K562 (cell line): Measurements from ENCODE around the gene LEAP2. TPM values are rescaled to one million over a fixed set of nuclear protein-coding genes. Genes with fewer than 3 reads are reported as not detected.

Experiments used
- ATAC-seq: fragments of 200-7000 bp; cut with Tn5 transposase; 3 replicates; pipeline ENCODE4 v1.9.1; 2020; ENCODE audit warnings: moderate library complexity
- BruUV-seq: library from RNA; stranded (reverse); fragments of 400-500 nt; replicated peaks from 2 replicates; lab custom pipeline; 2021; lab: Mats Ljungman, UMichigan
- CTCF ChIA-PET: fragments of 300-600 bp; formaldehyde crosslinking; extraction: SDS; loops from one replicate; lab custom pipeline; 2021; ENCODE audit warnings: low intra/inter-chr PET ratio; lab: Yijun Ruan, JAX
- POLR2A ChIA-PET: fragments of 300-600, 350-650 bp; sonication (Branson Sonifier 250); formaldehyde crosslinking; extraction: SDS; loops from one replicate; lab custom pipeline; 2021; ENCODE audit warnings: antibody characterized with exemption, inconsistent platforms; lab: Yijun Ruan, JAX
- DNase-seq, 4 experiments: peaks; one replicate each; pipeline versions ENCODE4 v3.0.0 to v3.0.0-alpha.2; 2011 to 2018; ENCODE audit warnings: low spot score in 3 of 4, mixed read lengths in 3 of 4; ENCODE audit errors: extremely low read depth in 1 of 4
- FAIRE-seq: peaks from 2 replicates; lab custom pipeline; 2011; peaks lifted over from hg19 to GRCh38; lab: Jason Lieb, UNC
- H2AFZ ChIP-seq: 2 replicates; pipeline ENCODE4 v1.6.0; 2011; ENCODE audit warnings: low read depth, low read length, control low read depth, inconsistent platforms
- H3K27ac ChIP-seq: fragments of 200-600 bp; 3 replicates; pipeline ENCODE4 v1.8.0; 2011; ENCODE audit warnings: low read depth, mild to moderate bottlenecking, control low read depth, inconsistent platforms, low read length, moderate library complexity, mixed read lengths; ENCODE audit errors: extremely low read depth
- H3K27me3 ChIP-seq, 2 experiments: fragments of 300-600 bp in 1 of 2; 2 replicates in 1 of 2; 3 replicates in 1 of 2; pipeline versions ENCODE4 v1.6.0 to v1.8.0; 2011; ENCODE audit warnings: inconsistent platforms in 2 of 2, low read length in 2 of 2, mild to moderate bottlenecking in 1 of 2, mixed read lengths in 1 of 2, moderate library complexity in 1 of 2; ENCODE audit not compliant: control insufficient read depth in 2 of 2, insufficient read depth in 2 of 2
- H3K36me3 ChIP-seq: fragments of 300-600 bp; 3 replicates; pipeline ENCODE4 v1.8.0; 2011; ENCODE audit warnings: mild to moderate bottlenecking, low read length, inconsistent platforms; ENCODE audit not compliant: control insufficient read depth, insufficient read depth
- H3K4me1 ChIP-seq, 2 experiments: fragments of 200-600 bp in 1 of 2; replicated peaks in 1 of 2; 2 replicates in 1 of 2; 3 replicates in 1 of 2; pipeline versions ENCODE4 v1.5.1 to v1.8.0; 2011; ENCODE audit warnings: inconsistent platforms in 2 of 2, low read length in 2 of 2, mild to moderate bottlenecking in 1 of 2, mixed read lengths in 1 of 2, moderate library complexity in 1 of 2; ENCODE audit not compliant: control insufficient read depth in 2 of 2, insufficient read depth in 2 of 2
- H3K4me2 ChIP-seq: 2 replicates; pipeline ENCODE4 v1.6.1; 2011; ENCODE audit warnings: low read length, control low read depth, inconsistent platforms, mixed read lengths; ENCODE audit not compliant: insufficient read depth
- H3K4me3 ChIP-seq: fragments of 200-600 bp; sonication (generic), shearing (Covaris generic); 2 replicates; pipeline ENCODE4 v1.5.1; 2016; ENCODE audit warnings: control low read depth, inconsistent platforms
- H3K79me2 ChIP-seq: fragments of 200-600 bp; 3 replicates; pipeline ENCODE4 v1.8.0; 2011; ENCODE audit warnings: low read length, inconsistent platforms; ENCODE audit not compliant: control insufficient read depth, insufficient read depth
- H3K9ac ChIP-seq, 2 experiments: 2 replicates each; pipeline versions ENCODE4 v1.6.0 to v1.6.1; 2011; ENCODE audit warnings: low read depth in 2 of 2, low read length in 2 of 2, control low read depth in 1 of 2, inconsistent platforms in 1 of 2, mild to moderate bottlenecking in 1 of 2, mixed read lengths in 1 of 2; ENCODE audit not compliant: insufficient read depth in 1 of 2
- H3K9me1 ChIP-seq: one replicate; pipeline ENCODE4 v1.6.0; 2011; ENCODE audit warnings: inconsistent platforms, mild to moderate bottlenecking, low read length, moderate library complexity; ENCODE audit not compliant: control insufficient read depth, insufficient read depth
- H3K9me3 ChIP-seq: replicated peaks from 2 replicates; pipeline ENCODE4 v1.5.1; 2011; ENCODE audit warnings: low read depth, low read length, inconsistent platforms; ENCODE audit not compliant: control insufficient read depth, insufficient read depth
- H4K20me1 ChIP-seq: replicated peaks from 2 replicates; pipeline ENCODE4 v1.6.1; 2011; ENCODE audit warnings: low read length, inconsistent platforms, mixed read lengths; ENCODE audit not compliant: control insufficient read depth, insufficient read depth
- ARHGAP35 ChIP-seq: fragments of 450-650 bp; IDR thresholded peaks from 2 replicates; pipeline ENCODE4 v1.6.1; 2018; ENCODE audit not compliant: partially characterized antibody
- EP400 ChIP-seq: fragments of 450-650 bp; IDR thresholded peaks from 2 replicates; pipeline ENCODE4 v1.6.1; 2017; ENCODE audit warnings: antibody characterized with exemption, mild to moderate bottlenecking, moderate library complexity
- ESRRB ChIP-seq: fragments of 250-450 bp; sonication (Bioruptor Pico); IDR thresholded peaks from 2 replicates; pipeline ENCODE4 v1.5.0; 2020; ENCODE audit warnings: mild to moderate bottlenecking, moderate library complexity, borderline replicate concordance
- ETV1 ChIP-seq: fragments of 450-650 bp; conservative IDR thresholded peaks from 2 replicates; pipeline ENCODE4 v1.6.1; 2016; ENCODE audit warnings: missing genetic modification characterization, control low read depth, low read depth, missing compliant biosample characterization
- ETV5 ChIP-seq: sonication (generic); formaldehyde crosslinking; IDR thresholded peaks from 2 replicates; pipeline ENCODE4 v1.4.0; 2020; ENCODE audit warnings: low read depth, mild to moderate bottlenecking, missing genetic modification reagents
- GTF2E2 ChIP-seq: fragments of 200-800 bp; sonication (Bioruptor generic); IDR thresholded peaks from 2 replicates; pipeline ENCODE4 v1.6.1; 2016; ENCODE audit warnings: missing genetic modification characterization, missing compliant biosample characterization
- HNRNPK ChIP-seq: fragments of 200-400 bp; formaldehyde crosslinking; IDR thresholded peaks from one replicate; pipeline ENCODE4 v1.6.1; 2018; ENCODE audit warnings: mild to moderate bottlenecking, low read depth, low read length; ENCODE audit not compliant: poor library complexity, severe bottlenecking
- ILK ChIP-seq: fragments of 450-650 bp; IDR thresholded peaks from 2 replicates; pipeline ENCODE4 v1.6.1; 2016; ENCODE audit warnings: missing genetic modification characterization, low read depth, mild to moderate bottlenecking, missing compliant biosample characterization, moderate library complexity, borderline replicate concordance
- IRF9 ChIP-seq: fragments of 450-650 bp; IDR thresholded peaks from 2 replicates; pipeline ENCODE4 v1.6.1; 2016; ENCODE audit warnings: missing biosample characterization, missing genetic modification characterization
- MCM5 ChIP-seq: fragments of 450-650 bp; IDR thresholded peaks from 2 replicates; pipeline ENCODE4 v1.6.1; 2016; ENCODE audit warnings: low read depth
- NR2C1 ChIP-seq, 2 experiments: fragments of 450-650 bp; IDR thresholded peaks; 2 replicates each; pipeline ENCODE4 v1.6.1; 2017; ENCODE audit warnings: mild to moderate bottlenecking in 2 of 2, antibody characterized with exemption in 1 of 2, inconsistent platforms in 1 of 2, missing compliant biosample characterization in 1 of 2, missing genetic modification characterization in 1 of 2
- POLR2H ChIP-seq: IDR thresholded peaks from 2 replicates; pipeline ENCODE4 v1.6.1; 2016; ENCODE audit warnings: missing genetic modification characterization, low read depth, mild to moderate bottlenecking, control low read depth, missing compliant biosample characterization, moderate library complexity
- RBM25 ChIP-seq: fragments of 200-400 bp; formaldehyde crosslinking; IDR thresholded peaks from 2 replicates; pipeline ENCODE4 v1.6.1; 2018; ENCODE audit warnings: low read length, low read depth, moderate library complexity; ENCODE audit not compliant: severe bottlenecking
- RFX1 ChIP-seq: fragments of 450-650 bp; IDR thresholded peaks from 2 replicates; pipeline ENCODE4 v1.6.1; 2016; ENCODE audit warnings: mild to moderate bottlenecking, moderate library complexity
- SRSF1 ChIP-seq: fragments of 200-400 bp; formaldehyde crosslinking; IDR thresholded peaks from 2 replicates; pipeline ENCODE4 v1.6.1; 2017; ENCODE audit warnings: mild to moderate bottlenecking, low read depth, low read length, moderate library complexity
- SRSF7 ChIP-seq: fragments of 200-400 bp; formaldehyde crosslinking; optimal IDR thresholded peaks from 2 replicates; pipeline ENCODE3; 2017; ENCODE audit warnings: mild to moderate bottlenecking, low read depth, low read length
- U2AF1 ChIP-seq: fragments of 200-400 bp; formaldehyde crosslinking; optimal IDR thresholded peaks from 2 replicates; pipeline ENCODE3; 2017; ENCODE audit warnings: mild to moderate bottlenecking, low read depth, low read length, moderate library complexity
- USF1 ChIP-seq: sonication (generic); formaldehyde crosslinking; IDR thresholded peaks from 2 replicates; pipeline ENCODE4 v1.9.0; 2022; ENCODE audit warnings: mild to moderate bottlenecking, missing genetic modification reagents
- ZKSCAN8 ChIP-seq: fragments of 200-800 bp; sonication (Bioruptor generic); IDR thresholded peaks from 2 replicates; pipeline ENCODE4 v1.6.1; 2016; ENCODE audit warnings: missing genetic modification characterization, missing compliant biosample characterization
- ZNF133 ChIP-seq: fragments of 250-450 bp; sonication (Bioruptor Pico); IDR thresholded peaks from 2 replicates; pipeline ENCODE4 v1.4.0; 2020; ENCODE audit warnings: mild to moderate bottlenecking
- ZNF408 ChIP-seq: fragments of 250-450 bp; sonication (Bioruptor Pico); IDR thresholded peaks from 2 replicates; pipeline ENCODE4 v1.4.0; 2020; ENCODE audit warnings: low read depth, mild to moderate bottlenecking, moderate library complexity
- ZNF589 ChIP-seq: fragments of 200-800 bp; sonication (Bioruptor generic); IDR thresholded peaks from 2 replicates; pipeline ENCODE4 v1.6.1; 2016; ENCODE audit warnings: low read depth, missing genetic modification characterization, missing compliant biosample characterization
- ZSCAN32 ChIP-seq: fragments of 450-650 bp; formaldehyde crosslinking; IDR thresholded peaks from 2 replicates; pipeline ENCODE4 v1.4.0; 2020; ENCODE audit warnings: mild to moderate bottlenecking, moderate library complexity
- WGBS: fragments of 100-300 bp; shearing (Covaris generic); methylation state at CpG from one replicate; pipeline ENCODE4 v1.1.6; 2016; ENCODE audit warnings: low coverage, mixed read lengths; ENCODE audit not compliant: insufficient coverage; ENCODE audit errors: missing lambda C conversion rate; 5-methylcytosine and 5-hydroxymethylcytosine counted together
- in situ Hi-C: fragments of 300-500 bp; cut with MboI; formaldehyde crosslinking; loops from 4 replicates; pipeline ENCODE4 v1.15.0; 2018; ENCODE audit warnings: inconsistent platforms, mixed read lengths
- intact Hi-C: fragments of 100-400 bp; cut with micrococcal nuclease; formaldehyde crosslinking; loops from 2 replicates; pipeline ENCODE4 v1.14.2; 2022
- polyA plus RNA-seq, 8 experiments: library from polyadenylated mRNA; depleted of rRNA in 4 of 8; stranded (reverse) in 5 of 8; unstranded in 3 of 8; fragments of >200 nt; fragmentation: Nextera tagmentation in 2 of 8; fragmentation: Illumina TruSeq in 1 of 8; extraction: Ambion mirVana in 2 of 8; extraction: Trizol in 1 of 8; gene quantifications; 2 replicates each; pipeline versions ENCODE4 v1.2.1 to v1.2.3, GENCODE V29; 2011 to 2014; ENCODE audit warnings: inconsistent platforms in 1 of 8, missing spikeins in 1 of 8
- total RNA-seq, 7 experiments: library from RNA; depleted of rRNA in 6 of 7; stranded (reverse); fragments of >200 nt in 6 of 7; fragmentation: Illumina TruSeq in 2 of 7; extraction: Trizol in 2 of 7; gene quantifications; 2 replicates each; pipeline versions ENCODE4 v1.2.1 to v1.2.3, GENCODE V29; 2011 to 2021; ENCODE audit warnings: low replicate concordance in 1 of 7

Gene LEAP2
- total and polyA plus RNA-seq, 9 of the 15 experiments (the other 6 are each of a cell fraction or from before 2014, with no cell fraction given): 1.1 to 5.6 (median 2.5) TPM

- no peaks in the 10 kb centered on the region for H4K20me1 ChIP-seq
- BruUV-seq: no TSS peak
- no peaks in the 10 kb centered on the region for H3K9me3 ChIP-seq
- H3K36me3 ChIP-seq: no peaks in the 10 kb centered on the region
- no peaks in the 10 kb centered on the region for H3K79me2 ChIP-seq
- WGBS: 4% methylated on average over 1 of the region's 1 CpG
- POLR2A ChIA-PET: interaction anchor here (0.7 to 3.1 kb wide), 8 partner anchors 9 to 474 kb away, joined by 3 to 25 read pairs (median 8); partner anchors contain the start of genes GDF9 and UQCRQ
- DNase-seq (no peak), ATAC-seq (peak; percentile 46), FAIRE-seq (no peak)
- in situ Hi-C loops (no loop called here), intact Hi-C loops (no loop called here)
- no peak overlapping the region for H3K27ac ChIP-seq
- H3K9ac ChIP-seq: no peak overlapping the region
- H3K27me3 ChIP-seq: no peaks in the 10 kb centered on the region
- no peaks in the 10 kb centered on the region for H3K9me1 ChIP-seq
- H3K4me1 ChIP-seq: peaks cover 0 to 14% of the 10 kb centered on the region in 2 experiments; a peak in 3 of 5 replicates
- no peak overlapping the region for H3K4me3 ChIP-seq
- CTCF ChIA-PET: no interaction called here
- peak overlapping the region; percentile 75 for H2AFZ ChIP-seq
- no peak overlapping the region for H3K4me2 ChIP-seq
- TF ChIP-seq ZSCAN32 (peak; percentile 92), RFX1 (no peak), RBM25 (no peak), MCM5 (no peak), ILK (no peak), ZNF408 (no peak), USF1 (CRISPR knock-in tag) (no peak), ETV1 (0 out of 2 replicates have a peak, but pooled peaks have one; percentile 8), SRSF1 (no peak), ARHGAP35 (no peak), HNRNPK (no peak), U2AF1 (no peak), ZKSCAN8 (no peak), NR2C1 (IDR thresholded peaks at IDR 0.05) (peak; percentile 36; the same call in 1 of the 2 replicates), NR2C1 (tag; IDR thresholded peaks at IDR 0.05) (peak; percentile 64), GTF2E2 (no peak), SRSF7 (no peak), EP400 (peak; percentile 38; the same call in 1 of the 2 replicates), ZNF589 (CRISPR knock-in tag) (0 out of 2 replicates have a peak, but pooled peaks have one; percentile 25), POLR2H (tag) (peak; percentile 36; the same call in 1 of the 2 replicates), ETV5 (CRISPR knock-in tag) (no peak), ZNF133 (CRISPR knock-in tag) (no peak), ESRRB (no peak), IRF9 (peak; percentile 57; the same call in 1 of the 2 replicates)
These were observed 24.1 kb upstream of the LEAP2 start for GRCh38 chr5:132849347-132849746.
